ENCODE data around the gene TSKU.

TSKU gene

GRCh38 chr11:76783294-76783895 is at the start of gene TSKU:
Gene TSKU, plus strand, starts transcription at chr11:76783356. Its CDS starts 12,261 bp downstream, at chr11:76795617.
- DNase-seq, result no peak

GRCh38 chr11:76733906-76734305 is 49.2 kb upstream of the TSKU start:
- DNase-seq, result peak; percentile 21

- DNase-seq, result no peak
Measured at GRCh38 chr11:76734456-76735420, 48.4 kb upstream of the TSKU start.

GRCh38 chr11:76735841-76736240 is 47.3 kb upstream of the TSKU start:
- no peak for DNase-seq

GRCh38 chr11:76736266-76736665 is 46.9 kb upstream of the TSKU start:
- DNase-seq, result no peak

- no peak for DNase-seq
Measured at GRCh38 chr11:76736773-76737495, 46.2 kb upstream of the TSKU start.

- no peak for DNase-seq
Measured at GRCh38 chr11:76738618-76739240, 44.4 kb upstream of the TSKU start.

GRCh38 chr11:76739798-76740197 is 43.4 kb upstream of the TSKU start:
- DNase-seq, result no peak

- DNase-seq, result no peak
Measured at GRCh38 chr11:76740772-76741171, 42.4 kb upstream of the TSKU start.

GRCh38 chr11:76742902-76743301 is 40.3 kb upstream of the TSKU start:
- DNase-seq, result no peak

- no peak for DNase-seq
Measured at GRCh38 chr11:76744186-76745043, 38.7 kb upstream of the TSKU start.

GRCh38 chr11:76745044-76745376 is 38.1 kb upstream of the TSKU start:
- DNase-seq, result no peak

GRCh38 chr11:76745561-76746207 is 37.5 kb upstream of the TSKU start:
- no peak for DNase-seq

- no peak for DNase-seq
Measured at GRCh38 chr11:76747153-76747914, 35.8 kb upstream of the TSKU start.

- no peak for DNase-seq
Measured at GRCh38 chr11:76747915-76748860, 35.0 kb upstream of the TSKU start.

GRCh38 chr11:76748948-76749347 is 34.2 kb upstream of the TSKU start:
- no peak for DNase-seq

- no peak for DNase-seq
Measured at GRCh38 chr11:76750067-76750466, 33.1 kb upstream of the TSKU start.

GRCh38 chr11:76750746-76751145 is 32.4 kb upstream of the TSKU start:
- DNase-seq, result no peak

GRCh38 chr11:76752321-76753143 is 30.6 kb upstream of the TSKU start:
- no peak for DNase-seq
